Testis (tissue), 2 donors: ENCODE results near the gene ITPA.

Source experiments
- POLR2A ChIP-seq: fragments of 450-650 bp; IDR thresholded peaks from one replicate; pipeline ENCODE4 v1.6.1; 2017; ENCODE audit warnings: antibody characterized with exemption, mild to moderate bottlenecking, moderate library complexity
- TF ChIP-seq, protein P1 (sequence below), 3 experiments: fragments of 450-650 bp in 2 of 3; fragments of 200-600 bp in 1 of 3; sonication (generic) in 1 of 3; IDR thresholded peaks; one replicate each; pipeline ENCODE4 v1.5.1; 2016 to 2019; ENCODE audit warnings: antibody characterized with exemption in 3 of 3, mild to moderate bottlenecking in 2 of 3, moderate library complexity in 1 of 3

DNA sequence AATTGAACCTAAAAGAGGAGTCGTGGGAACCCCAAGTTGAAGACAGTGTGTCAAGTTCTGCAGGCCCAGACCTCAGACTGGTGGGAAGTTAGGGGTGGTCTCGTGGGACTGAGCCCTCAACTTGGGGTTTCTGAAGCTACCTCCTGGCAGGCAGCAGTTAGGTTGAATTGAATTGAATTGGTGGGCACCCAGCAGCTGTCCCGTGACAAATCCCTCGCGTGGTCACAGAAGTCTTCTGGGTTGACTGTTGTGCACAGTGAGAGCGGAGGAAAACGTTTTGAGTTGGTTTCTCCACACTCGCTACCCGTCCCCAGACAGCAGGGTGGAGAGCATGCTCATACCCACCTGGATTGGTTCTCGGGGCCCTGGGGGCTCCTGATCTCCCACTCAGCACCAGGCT lies 16.8 kb downstream of the ITPA start:
- TF ChIP-seq, protein P1, sequence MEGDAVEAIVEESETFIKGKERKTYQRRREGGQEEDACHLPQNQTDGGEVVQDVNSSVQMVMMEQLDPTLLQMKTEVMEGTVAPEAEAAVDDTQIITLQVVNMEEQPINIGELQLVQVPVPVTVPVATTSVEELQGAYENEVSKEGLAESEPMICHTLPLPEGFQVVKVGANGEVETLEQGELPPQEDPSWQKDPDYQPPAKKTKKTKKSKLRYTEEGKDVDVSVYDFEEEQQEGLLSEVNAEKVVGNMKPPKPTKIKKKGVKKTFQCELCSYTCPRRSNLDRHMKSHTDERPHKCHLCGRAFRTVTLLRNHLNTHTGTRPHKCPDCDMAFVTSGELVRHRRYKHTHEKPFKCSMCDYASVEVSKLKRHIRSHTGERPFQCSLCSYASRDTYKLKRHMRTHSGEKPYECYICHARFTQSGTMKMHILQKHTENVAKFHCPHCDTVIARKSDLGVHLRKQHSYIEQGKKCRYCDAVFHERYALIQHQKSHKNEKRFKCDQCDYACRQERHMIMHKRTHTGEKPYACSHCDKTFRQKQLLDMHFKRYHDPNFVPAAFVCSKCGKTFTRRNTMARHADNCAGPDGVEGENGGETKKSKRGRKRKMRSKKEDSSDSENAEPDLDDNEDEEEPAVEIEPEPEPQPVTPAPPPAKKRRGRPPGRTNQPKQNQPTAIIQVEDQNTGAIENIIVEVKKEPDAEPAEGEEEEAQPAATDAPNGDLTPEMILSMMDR (IDR thresholded peaks at IDR 0.05), result no peak
- TF ChIP-seq POLR2A, result no peak
